Measurements from ENCODE around the gene SEPHS1. TPM values are rescaled to one million over a fixed set of nuclear protein-coding genes. Genes with fewer than 3 reads are reported as not detected.
"Not testable (repeated sequence)": the region's sequence is repeated elsewhere in the genome, so short reads cannot be mapped to it uniquely, and the experiment has no call there.

The SEPHS1 gene
- total RNA-seq, 1 donor from 2014 or later: 38.3 TPM

GRCh38 chr10:13360587-13360986 lies 12.5 kb upstream of the SEPHS1 start:
- no peak for DNase-seq

DNA sequence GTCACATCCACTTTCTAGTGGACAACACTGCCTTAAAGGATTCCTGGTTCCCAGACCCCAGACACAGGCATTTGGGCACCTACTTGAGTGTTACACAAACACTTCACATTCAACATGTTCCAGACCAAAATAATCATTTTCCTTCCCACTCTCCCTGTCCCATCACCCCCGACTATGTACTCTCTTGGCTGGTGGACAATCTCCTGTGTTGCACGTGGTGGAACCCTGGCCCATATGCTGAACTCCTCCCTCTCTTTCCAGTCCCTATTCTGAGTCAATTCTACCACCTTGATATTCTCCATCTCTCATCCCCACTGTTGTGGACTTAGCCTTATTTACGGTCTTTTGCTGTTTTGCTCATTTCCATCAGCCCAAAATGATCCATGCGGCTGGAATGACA lies 8.3 kb upstream of the SEPHS1 start:
- no peak for DNase-seq

- no peak for DNase-seq
Observed at GRCh38 chr10:13354783-13355182, 6.7 kb upstream of the SEPHS1 start.

DNA sequence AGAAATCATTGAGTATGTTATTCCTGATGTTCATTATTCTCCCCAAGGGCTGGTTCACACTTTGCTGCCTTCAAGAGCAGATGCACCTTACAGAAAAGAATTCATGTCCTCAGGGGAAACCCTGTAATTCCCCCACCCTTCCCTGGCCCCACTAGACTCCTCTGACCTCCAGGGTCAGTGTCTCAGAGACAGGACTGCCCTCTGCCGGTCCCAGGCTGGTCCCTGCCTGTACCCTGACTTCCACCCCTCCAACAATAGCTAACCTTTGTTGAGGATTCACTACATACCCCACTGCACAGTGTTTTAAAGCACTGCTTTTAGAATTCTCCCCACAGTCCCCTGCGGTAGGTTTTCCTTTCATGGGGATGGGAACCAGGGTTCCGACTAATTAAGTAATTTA lies 4.4 kb upstream of the SEPHS1 start:
- DNase-seq: no peak

- no peak for DNase-seq
Observed at GRCh38 chr10:13351340-13351915, 3.3 kb upstream of the SEPHS1 start.

- peak; percentile 49 for DNase-seq
Observed at GRCh38 chr10:13349463-13350274, 1.6 kb upstream of the SEPHS1 start.

- peak; percentile 51 for DNase-seq
Observed at GRCh38 chr10:13347500-13348156, 465 bp downstream of the SEPHS1 start.

DNA sequence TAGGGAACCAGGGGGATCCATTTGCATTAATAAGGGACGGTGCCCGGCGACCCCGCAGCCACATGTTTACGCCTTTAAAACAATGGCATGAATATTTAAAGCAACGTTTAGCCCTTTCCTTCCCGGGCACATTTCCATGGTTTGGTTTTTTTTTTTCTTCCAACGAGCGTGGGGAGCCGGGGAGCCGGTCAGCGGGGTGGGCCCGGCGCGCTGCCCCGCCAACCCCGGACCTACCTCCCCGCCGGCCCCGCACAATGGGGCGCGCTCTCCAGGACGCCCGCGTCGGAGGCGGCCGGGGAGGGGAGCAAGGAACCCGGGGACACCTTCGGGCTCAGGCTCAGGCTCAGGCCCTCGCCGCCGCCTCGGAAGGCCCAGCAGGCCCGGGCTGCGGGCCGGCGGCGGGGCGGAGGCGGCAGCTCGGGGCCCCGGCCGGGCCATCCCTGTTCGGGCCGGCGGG lies 1.0 kb downstream of the SEPHS1 start:
- DNase-seq: no peak

- DNase-seq: peak; percentile 83
Observed at GRCh38 chr10:13346283-13347042, 1.6 kb downstream of the SEPHS1 start.

DNA sequence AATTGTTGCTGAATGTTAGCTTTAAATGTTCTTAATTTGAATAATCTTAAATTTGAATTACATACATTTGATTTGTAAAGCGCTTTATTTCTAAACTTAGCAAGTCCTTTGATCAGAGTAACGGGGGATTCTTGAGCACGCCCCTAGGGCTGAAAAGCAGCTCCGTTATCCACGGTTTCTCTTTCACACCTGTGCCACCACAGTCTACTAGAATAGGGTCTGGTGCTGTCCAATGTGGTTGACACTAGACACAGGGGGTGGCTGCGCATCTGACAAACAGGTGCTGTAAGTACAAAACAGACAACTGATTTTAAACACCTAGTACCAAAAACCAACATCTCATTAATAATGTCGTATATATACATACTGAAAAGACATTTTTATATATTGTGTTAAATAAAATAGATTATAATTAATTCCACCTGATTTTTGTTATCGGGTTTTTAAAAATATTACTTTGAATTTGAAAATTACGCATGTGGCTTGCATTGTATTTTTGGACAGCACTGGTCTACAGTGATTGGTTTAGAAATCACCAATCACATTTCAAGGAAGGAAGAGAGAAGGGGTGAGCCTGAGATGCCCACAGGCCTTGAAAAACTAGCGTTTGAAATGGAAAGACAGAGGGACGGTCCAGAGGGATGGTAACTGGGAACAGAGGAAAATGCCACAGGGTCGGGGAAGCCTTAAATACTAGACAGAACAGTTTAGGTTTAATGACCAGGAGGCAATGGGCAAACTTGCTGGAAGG lies 7.3 kb downstream of the SEPHS1 start:
- DNase-seq: no peak

DNA sequence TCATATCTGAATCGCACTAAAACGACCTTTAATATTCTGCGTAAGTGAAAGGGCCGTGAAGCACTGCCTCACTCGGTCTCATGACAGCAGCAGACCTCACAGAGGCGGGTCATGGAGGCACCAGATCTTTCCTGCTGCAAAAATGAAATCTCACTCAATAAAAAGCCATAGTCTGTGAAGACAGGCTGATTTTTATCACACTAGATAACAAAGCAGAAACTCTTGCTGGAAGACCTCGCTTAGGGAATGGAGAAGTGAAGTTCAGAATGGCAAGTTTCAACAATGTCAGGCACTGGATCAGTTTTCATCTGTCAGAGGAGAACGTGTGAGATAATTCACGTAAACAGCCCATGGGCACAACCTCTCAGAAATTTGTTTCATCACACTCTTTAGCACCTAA lies 8.0 kb downstream of the SEPHS1 start:
- DNase-seq: peak; percentile 44

DNA sequence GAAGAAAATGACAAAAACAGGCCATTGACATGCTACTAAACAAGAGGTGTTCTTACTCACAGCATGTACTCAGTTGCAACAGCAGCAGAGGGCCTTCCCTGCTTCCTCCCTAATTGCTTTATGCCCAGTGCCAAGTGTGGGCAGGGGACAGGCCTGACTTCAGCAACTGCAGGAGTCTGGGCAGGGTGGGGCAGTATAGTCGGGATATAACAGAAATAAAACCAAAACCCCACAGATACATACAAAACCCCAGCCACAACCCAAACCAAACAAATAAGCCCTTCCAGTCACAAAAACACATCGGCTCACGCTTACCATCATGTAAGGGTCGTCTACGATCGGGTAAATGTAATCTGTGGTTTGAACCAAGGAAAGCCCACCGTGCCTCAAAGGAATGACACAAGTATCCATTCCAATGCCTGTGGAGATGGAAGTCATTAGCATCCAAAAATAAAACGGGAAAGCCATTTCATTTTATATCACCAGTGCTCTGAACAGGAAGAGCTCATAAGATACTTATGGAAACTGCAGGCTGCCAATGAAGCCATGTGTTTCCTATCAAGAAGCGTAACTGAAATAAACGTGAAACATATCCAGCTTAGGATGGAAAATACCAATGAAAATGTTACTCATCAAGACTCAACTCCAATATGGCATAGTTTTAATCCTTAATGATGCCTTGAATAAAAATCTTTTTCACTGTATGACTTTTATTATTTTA lies 9.5 kb downstream of the SEPHS1 start:
- peak; percentile 97 for DNase-seq

DNA sequence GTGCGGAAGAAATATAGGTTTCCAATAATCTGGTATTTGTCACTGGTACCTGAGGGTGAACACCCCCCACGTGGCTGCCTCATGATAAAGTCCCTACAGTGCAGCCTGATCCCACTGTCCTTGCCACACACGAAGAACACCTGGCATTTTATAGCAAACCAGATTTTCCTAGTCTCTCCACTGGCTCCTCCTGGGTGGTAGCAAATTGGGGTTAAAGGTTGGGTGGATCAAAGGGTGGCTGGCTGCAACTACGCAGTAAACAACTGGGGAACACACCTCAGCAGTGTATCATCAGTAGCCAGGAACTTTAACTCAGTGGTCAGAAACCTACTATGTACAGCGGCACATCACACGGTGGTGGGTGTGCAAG lies 10.3 kb downstream of the SEPHS1 start:
- DNase-seq: no peak

DNA sequence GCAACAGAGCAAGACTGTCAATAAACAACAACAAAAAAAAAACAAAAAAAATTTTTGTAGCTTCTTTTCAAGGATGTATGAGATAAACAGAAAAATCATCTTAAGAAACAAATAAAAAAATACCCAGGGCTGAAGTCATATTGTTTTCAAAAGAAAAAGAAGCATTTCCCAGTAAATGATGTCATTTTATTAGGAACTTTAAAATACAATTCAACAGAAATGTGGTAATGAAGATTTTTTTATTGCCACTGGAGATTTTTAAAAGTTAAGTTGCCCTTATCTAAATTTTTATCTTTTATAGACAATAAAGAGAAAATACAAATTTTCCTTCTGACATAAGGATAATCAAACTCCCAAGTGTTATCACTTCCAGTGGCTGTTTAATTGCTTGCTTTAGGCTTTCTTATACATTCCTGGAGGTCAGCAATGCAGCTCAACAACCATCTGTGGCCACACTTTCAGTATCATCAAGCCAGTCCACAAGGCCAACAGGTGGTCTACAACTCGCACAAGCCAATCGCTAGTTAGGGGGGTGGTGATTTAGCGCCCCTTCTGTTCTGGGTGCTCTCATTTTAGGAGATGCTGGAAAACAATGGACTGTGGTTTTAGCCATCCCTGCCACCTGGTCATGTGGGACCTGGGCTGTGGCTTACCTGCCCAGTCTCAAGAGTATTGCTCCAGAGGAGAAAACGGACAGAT lies 10.8 kb downstream of the SEPHS1 start:
- DNase-seq: no peak

GRCh38 chr10:13335881-13336280 lies 12.2 kb downstream of the SEPHS1 start:
- no peak for DNase-seq

GRCh38 chr10:13334556-13334955 lies 13.5 kb downstream of the SEPHS1 start:
- DNase-seq: no peak

GRCh38 chr10:13331646-13332045 lies 16.4 kb downstream of the SEPHS1 start:
- DNase-seq: no peak

GRCh38 chr10:13330980-13331379 lies 17.1 kb downstream of the SEPHS1 start:
- DNase-seq: not testable (repeated sequence)

GRCh38 chr10:13329565-13329964 lies 18.5 kb downstream of the SEPHS1 start:
- no peak for DNase-seq

DNA sequence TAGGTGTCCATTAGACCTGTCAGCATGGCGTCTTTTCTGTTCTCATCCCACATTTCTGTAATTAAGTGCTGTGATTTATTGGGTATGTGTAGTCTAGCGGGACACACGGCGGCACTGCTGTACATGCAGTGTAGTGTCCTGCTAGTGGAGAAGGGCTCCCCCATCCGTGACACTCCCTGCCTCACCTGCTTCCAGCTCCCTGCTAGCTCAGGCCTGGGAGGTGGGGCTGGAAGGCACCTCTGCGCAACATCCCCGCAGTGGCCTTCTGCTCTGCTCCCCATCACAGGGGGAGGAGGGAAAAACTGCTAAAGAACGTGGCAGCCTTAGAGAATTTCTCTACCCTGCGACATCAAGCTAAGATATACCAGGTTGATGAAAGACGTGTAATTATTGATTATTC lies 19.5 kb downstream of the SEPHS1 start:
- no peak for DNase-seq

- no peak for DNase-seq
Observed at GRCh38 chr10:13328126-13328525, 20.0 kb downstream of the SEPHS1 start.
